Measurements from ENCODE around the gene PIPOX.

The PIPOX gene

DNA sequence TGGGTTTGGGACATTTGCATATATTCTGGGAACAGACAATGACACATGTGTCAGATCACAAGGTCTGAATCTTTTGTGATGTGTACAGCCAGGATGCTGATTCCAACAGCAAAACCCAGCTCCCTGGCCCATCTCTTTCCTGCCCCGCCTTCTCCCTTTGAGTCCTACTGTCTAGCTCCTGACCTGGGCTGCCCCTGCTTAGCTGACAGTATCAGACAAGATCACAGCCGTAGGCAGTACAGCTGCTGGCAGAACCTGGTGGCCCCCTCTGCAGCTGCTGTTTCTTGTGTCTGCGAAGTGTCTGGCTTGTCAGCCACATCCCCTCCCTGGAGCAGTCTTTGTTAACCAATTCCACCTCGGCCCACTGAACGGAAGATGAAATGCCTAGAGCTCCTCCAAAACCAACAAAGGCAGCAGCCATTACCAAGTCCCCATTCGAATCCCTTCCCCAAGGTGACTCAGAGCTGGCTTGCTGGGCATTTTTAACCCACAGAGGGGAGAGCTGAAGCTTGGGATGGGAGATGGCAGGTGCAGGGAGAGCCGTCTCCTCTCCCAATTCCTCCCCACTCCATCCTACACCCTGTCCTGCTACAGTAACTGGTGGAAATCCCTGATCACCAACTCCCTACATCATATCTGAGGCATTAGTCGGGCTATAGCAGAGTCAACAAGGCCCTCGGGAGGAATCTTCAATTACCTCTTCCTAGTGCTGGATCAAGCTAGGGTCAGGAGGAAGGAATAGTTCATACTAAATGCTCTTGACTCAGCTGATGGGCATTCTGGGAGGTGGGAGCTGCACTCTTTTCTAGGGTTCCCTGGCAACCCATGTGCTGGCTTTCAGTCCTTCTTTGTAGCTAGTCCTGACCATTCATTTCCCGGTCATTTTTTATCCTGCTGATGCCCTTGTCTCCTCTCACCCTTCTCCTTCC lies 5.8 kb downstream of the PIPOX start:
- DNase-seq, result no peak

DNA sequence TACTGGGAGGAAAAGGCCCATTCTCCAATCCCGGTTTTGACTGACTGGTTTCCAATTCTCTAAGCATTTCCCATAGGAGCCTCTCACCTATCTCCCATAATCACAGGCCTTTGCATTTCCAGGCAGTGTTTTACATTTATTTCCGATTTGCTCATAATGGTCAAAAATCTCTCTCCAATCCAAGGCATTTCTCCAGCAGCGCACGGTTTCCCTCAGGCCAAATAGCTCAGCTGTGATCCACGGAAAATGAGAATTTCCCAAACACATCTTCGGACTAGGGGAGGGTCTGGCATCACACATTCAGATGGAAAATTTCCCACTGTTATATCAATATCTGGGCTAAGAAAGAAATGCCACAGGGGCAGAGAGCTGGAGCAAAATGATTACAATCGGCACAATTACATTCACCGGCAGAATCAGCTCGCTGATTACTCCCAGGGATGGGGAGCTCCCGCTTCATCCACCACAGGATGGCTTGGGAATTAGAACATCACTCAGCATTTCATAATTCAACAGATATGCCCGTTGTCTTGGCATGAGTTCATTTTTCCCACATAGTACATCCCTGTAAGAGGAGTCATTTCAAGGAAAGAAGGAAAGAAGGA lies 6.7 kb downstream of the PIPOX start:
- DNase-seq, result no peak

DNA sequence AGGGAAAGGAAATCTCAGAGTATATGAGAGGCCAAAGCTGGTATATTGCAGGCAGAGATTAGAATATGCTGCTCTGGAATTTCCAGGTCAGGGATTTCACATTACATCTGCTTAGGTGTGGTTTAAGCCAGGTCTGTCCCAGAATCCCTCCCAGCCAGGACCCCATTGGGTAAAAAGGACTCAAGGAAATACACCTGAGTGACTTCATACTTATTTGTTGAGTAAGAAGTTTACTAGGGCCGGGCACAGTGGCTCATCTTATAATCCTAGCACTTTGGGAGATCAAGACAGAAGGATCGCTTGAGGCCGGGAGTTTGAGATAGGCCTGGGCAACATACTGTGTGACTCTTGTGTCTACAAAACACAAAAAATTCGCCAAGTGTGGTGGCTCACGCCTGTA lies 7.2 kb downstream of the PIPOX start:
- no peak for DNase-seq

DNA sequence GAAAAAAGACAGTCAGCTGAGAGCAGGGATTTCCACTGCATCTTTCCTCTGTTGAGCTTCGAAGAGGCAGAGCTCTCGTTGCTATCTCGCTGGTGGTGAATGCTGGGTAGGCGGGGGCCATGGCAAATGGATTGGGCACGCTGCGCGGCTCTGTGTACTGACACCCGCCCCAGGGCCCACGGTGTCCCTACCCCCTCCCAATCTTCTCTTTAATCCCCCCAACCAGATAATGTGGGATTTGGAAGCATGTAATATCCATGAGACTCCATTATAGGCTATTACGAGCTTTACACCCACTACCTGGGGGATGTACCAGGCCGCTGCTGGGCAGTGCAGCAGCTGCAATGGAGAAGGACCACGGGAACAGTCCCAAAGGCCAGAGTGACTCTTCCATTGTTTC lies 8.3 kb downstream of the PIPOX start:
- DNase-seq, result no peak

DNA sequence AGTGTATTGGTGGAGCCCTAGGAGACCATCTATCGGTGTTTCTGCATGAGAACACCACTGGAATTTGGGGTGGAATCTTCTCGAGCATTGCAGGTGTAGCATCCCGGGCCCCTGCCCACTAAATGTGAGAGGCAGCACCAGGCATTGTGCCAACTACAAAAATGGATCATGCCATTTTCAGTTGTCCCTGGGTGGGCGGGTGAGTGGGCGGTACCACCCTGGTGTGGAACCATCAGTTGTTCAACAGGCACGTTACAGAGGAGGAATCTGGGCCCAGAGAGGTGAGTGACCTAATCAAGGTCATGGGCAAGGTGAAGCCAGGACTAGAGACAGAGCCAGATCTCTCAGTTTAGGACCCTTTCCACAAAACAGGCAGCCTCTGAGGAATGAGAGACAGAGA lies 8.8 kb downstream of the PIPOX start:
- DNase-seq, result no peak

DNA sequence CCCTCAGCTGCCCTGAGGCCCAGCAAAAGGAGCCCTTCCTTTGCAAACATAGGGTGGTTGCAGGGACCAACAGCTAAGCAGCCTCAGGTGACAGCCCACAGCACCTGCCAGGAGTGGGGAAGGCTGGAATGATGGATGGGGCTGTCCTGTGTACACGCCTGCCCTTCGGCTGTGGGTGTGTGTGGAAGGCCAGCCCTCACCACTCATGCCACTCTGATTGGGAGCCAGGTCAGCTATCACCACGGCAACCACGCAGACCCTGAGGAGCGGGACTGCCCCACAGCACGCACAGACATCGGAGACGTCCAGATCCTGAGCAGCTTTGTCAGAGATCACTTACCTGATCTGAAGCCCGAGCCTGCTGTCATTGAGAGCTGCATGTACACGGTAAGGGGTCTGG lies 11.9 kb downstream of the PIPOX start:
- DNase-seq, result no peak

DNA sequence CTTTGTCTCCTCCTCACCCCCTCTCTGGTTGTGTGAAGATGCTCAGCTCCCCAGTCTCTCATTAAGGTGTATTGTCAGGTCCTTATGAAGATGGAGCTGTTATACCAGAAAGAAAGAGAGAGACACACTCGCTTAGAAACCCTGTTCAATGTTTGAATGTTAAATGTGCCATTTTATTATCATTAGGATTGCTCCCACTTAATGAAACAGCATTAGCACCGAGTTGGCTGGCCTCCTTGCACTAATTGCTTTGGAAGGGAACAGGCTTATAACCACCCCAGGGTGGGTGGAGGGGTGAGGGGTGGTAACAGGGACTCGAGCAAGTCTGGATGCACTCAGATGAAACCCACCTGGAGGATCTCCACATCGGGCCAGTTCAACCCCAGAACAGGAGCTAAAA lies 14.4 kb downstream of the PIPOX start:
- DNase-seq, result no peak

DNA sequence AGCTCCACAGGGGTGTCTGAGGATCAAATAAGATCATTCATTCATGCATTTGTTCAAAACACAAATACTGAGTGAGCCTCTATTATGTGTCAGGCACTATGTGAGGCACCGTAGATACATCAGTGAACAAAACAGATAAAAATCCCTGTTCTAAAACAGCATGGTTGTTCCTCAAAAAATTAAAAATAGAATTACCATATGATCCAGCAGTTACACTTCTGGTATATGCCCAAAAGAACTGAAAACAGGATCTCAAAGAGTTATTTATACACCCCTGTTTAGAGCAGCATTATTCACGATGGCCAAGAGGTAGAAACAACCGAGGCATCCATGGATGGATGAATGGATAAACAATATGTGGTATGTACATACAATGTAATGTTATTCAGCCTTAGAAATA lies 15.4 kb downstream of the PIPOX start:
- no peak for DNase-seq

DNA sequence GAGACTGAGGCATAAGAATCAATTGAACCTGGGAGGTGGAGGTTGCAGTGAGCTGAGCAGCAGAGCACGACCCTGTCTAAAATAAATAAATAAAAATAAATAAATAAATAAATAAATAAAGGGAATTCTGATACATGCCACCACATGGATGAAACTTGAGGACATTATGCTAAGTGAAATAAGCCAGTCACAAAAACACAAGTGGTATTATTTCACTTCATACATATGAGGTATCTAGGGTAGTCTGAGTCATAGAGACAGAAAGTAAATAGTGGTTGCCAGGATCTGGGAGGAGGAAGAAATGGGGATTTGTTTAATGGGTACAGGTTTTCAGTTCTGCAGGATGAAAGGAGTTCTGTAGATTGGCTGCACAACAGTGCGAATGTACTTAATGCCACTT lies 16.3 kb downstream of the PIPOX start:
- DNase-seq, result no peak

DNA sequence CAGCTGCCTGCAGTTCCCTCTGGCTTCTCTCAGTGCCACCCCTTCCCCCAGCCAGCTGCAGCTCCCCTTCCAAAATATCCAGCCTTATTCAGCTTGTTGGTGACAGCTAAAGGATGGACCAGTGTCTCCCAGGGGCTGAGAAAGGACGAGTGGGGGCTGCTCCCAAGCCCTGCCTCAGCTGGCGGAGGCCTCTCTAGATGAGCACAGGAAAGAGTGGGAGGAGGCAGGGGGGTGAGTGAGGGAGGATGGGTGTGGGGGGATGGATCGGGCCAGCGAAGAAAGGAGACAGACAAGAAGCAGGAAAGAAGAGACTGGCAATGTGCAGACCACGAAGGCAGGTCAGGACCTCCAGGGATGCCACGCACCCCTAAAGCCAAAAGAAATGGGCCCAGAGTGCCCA lies 17.5 kb downstream of the PIPOX start:
- no peak for DNase-seq

DNA sequence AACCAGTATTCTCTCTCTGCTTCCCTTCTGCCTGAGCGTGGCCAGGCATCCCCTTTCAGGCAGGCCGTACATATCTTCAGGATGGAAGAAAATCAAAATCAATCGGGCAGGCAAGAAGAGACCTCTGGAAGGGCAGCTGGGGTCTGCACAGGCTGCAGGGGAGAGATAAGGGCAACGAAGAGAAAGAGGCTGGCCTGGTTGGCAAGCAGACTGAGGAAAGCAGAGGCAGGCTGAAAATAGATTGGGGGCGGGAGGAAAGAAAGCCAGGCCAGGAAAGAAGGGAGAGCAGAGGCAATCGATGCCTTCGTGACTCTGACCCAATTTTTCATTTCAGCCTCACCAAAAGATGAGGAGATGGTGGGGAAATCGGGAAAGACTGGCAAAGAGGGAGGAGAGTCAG lies 18.1 kb downstream of the PIPOX start:
- DNase-seq, result no peak

DNA sequence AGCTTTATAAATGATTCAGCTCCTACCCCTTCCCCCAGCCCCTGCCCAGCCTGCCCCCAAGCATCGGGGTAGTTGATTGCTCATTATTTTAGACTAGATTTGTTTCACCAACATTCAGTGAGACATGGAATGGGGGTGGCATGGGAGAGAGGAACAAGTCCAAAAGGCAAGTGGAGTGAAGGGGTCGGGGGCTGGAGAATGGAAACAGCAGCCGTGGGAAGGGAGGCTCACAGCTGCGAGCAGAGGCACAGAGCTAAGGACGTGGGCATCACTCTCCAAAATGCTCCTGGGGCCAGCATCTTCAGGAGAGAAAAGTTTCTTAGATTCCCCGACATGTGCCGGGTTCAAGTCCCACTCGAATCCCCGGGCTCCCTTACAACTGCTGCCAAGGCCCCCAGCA lies 19.3 kb downstream of the PIPOX start:
- no peak for DNase-seq

DNA sequence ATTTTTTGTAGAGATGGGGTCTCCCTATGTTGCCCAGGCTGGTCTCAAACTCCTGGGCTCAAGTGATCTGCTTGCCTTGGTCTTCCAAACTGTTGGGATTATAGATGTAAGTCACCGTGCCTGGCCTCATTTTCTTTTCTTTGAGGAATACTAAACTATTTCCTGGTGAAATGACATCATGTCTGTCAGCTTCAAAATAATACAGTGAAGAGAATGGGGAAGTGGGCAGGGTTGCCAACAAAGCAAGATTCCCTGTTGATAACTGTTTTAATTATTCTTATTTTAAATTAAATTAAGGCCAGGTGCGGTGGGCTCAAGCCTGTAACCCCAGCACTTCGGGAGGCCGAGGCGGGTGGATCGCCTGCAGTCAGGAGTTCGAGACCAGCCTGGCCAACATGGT lies 21.1 kb downstream of the PIPOX start:
- DNase-seq, result no peak

DNA sequence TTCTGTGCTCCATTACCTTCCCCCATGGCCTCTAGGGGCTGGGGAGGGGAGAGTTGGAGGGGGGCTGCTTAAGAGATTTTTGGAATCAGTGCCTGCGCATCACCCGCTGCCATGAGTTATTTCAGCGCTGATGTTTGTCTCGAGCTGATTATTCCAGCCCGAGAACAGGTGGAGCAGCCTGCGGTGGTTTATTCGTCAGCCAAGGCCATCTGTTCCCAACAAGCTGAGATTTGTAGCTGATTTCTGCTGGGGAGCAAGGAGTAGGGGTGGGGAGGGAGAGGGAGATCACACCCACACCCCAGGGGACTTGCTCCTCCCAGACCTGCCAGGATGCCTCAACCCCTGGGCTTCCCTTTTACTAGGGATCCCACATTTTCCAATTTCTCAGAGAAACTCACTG lies 23.1 kb downstream of the PIPOX start:
- DNase-seq, result no peak

DNA sequence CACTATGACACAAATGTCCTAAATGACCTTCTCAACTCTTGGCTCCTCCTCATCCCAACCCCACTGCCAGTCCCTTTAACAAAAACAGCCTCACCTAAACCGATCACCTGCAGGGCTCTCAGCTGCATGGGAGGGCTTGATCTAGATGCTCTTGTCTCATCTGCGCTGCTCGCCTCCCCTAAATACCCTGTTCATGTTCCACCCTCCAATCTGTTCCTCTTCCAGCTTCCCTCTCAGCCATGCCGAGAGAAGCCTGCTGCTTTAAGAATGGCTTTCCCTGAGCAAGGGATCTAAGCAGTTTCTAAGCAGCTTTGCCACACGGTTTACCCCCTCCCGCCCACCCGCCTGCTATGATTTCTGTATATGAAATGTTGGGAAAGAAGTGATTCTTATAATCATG lies 23.7 kb downstream of the PIPOX start:
- DNase-seq, result no peak

DNA sequence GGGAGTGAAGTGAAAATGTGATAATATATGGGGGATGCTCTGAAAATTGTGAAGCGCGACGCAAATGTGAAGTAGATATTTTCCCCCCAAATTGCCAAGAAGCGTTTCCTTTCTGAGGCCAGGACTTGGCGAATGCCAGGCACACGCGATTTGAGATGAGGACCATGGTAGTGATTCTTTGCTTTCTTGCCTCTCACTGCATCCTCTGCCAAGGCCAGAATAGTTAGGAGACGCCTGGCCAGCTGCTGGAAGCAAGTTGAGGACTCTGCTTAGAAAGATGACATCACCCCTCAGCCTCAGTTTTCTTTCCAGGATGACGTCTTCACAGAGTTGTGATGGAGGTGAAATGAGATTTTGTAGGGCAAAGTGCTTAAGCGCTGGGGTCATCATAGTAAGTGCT lies 25.9 kb downstream of the PIPOX start:
- no peak for DNase-seq

DNA sequence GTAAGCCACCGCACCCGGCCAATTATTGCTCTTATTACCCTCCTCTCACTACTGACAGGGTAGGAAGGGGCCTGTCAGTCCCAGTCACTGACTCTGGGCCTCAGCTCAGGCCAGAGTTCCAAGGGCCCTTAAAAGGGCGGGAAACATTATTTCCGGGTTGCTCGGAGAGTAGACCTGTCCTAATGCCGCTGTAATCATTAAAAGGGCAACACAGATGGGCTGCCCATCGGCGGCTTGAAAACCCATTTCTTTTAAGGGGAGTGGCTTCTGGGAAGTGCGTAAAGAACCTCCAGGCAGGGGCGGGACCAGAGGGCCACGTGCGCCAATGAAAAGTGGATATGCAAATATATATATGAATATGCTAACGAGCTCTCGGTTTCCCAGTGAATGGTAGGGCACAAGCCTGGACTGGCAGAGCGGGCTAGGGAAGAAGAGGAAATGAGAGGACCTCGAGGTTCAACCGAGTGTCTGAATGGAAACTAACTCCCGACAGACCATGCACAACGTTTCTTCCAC lies 26.6 kb downstream of the PIPOX start:
- no peak for DNase-seq

DNA sequence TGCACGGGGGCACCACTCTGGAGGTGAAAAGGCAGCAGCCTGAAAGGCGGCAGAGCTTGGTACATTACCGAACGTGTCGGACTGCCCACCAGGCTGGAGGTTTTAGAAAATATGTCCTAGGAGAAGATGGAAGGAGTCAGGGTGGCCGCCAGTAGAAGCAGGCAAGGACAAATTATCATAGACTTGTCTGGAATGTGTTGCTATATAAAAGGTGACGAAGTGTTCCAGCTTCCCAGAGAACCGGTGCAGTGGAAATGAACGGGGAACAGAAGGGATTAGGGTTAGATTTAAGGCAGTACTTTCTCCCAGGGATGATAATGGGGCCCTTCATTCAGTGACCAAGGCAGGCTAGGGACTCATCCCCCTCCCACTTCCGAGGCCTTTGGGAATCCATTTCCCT lies 27.4 kb downstream of the PIPOX start:
- no peak for DNase-seq

DNA sequence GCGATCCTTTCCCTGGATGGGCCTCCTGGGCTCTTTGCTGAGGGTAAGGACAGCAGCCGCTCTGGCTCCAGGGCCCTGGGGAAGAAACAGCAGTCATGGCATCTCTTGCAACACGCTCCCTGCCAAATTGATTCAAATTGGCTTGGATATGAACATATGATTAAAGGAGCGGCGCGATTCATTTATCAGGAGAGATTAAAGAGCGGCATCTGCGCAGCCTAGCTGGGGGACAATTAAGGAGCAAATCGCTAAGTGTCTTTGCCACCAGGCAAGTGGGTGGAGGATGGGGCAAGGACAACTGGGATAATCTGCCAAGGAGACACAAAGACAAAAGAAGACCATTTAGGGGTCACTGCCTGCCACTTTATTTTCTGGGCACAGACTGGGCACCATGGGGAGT lies 27.8 kb downstream of the PIPOX start:
- no peak for DNase-seq

DNA sequence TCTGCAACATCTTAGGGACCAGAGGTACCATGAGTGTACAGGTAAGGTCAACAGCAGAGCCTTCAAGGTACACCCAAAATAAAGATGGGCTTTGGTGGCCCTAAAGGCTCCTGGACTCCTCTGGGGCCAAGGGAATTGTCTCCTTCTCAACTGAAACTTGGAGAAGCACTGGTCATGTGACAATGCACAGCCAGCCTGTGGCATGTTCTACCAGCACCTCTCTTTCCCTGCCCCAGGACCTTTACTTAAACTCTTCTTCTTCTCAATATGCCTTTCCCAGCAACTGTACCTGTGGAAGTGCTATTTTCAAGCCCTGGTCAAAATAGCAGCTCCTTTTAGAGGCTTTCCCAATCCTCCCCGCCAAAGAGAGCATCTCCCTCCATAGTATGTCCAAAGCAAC lies 28.4 kb downstream of the PIPOX start:
- DNase-seq, result no peak

DNA sequence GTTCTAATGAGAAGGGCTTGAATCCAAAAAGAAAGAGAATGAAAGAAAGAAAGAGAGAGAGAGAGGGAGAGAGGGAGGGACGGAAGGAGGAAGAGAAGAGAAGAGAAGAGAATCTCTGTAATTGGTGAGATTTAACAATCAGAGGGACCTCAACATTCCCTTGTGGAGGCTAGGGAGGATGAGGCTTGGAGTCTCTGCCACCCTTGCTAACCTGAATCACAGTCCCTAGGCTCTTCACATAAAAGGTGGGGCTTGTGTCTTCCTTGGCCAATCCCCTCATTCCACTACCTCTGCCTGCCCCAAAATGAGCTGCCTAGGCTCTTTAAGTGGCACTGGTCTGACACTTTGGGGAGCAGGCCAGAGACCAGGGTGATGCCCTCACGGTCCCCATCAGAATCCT lies 30.1 kb downstream of the PIPOX start:
- no peak for DNase-seq

DNA sequence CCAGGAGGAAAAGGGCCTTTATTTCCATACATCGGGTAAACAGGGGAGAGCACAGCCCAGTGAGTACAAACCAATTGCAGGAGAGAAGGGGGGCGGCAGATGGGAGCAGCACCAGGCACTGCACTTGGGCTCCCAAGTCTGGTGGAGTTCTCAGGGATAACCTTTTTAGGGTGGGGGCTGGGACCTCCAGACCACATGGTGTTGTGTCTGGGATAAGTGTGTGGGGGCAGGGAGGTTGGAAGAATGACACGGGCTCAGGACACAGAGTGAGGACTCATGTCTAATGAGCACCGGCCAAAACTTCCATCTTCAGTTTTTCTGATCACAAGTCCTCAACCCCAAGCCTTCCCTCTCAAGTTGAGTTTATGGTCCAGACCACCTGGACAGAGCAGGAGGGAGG lies 30.6 kb downstream of the PIPOX start:
- DNase-seq, result no peak

DNA sequence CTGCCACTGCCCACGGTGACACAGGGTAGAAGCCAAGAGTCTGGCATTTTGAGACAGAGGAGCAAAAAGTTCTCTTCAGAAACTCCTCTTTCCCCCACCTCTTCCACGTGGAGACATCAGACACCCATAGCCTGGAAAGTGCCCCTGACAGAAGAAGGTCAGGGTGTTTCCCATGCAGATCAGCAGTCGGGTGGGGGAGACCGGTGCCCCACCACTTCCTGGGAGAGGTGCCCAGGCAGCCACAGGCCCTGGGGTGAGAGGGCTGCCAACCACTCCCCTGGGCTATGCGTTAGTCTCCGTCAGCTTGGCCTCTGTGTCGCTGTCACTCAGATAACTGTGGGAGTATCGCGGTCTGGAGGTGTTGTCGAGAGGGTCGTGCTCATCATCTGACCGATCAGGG lies 31.5 kb downstream of the PIPOX start:
- DNase-seq, result no peak

DNA sequence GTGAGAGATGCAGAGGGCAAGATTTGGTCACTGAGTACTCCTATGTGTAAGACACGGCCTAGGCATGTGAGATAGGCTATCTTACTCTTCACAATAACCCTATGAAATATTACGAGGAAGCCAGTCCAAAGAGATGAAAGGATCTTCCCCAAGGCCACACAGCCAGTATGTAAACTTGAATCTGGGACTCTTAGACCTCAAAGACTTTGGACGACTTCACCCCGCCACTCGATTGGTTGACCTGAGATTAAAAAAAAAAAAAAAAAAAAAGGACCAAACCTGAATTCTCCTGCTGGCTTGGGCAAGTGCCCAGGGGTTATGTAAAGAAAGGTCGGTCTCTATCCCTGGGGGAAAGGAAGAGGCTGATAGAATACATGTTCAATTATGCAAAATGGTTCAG lies 33.1 kb downstream of the PIPOX start:
- DNase-seq, result no peak

DNA sequence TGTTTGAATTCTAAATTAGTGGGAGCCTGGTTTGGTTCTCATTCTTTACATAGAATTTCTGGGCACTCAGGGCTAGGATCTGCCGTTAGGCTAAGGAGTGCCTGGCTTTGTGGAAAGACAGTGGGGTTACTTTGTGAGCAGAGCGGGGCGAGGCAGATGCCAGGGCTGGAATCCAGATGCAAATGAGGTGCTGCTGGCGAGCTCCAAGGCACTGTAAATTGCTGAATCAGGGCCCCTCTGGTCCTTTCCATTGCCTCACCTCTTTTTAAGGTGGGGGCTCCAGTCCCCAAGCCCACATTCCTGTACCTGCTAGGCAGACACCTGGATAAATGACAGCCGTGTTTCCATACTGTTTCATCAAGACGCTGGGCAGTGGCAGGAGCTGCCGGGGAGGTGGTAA lies 33.8 kb downstream of the PIPOX start:
- no peak for DNase-seq
